ENCODE measurements around the gene C1orf146. TPM values are rescaled to one million over a fixed set of nuclear protein-coding genes. Genes with fewer than 3 reads are reported as not detected.

Gene C1orf146
- total RNA-seq, 4 donors from 2014 or later = not detected

GRCh38 chr1:92188436-92189255 is 29.1 kb upstream of the C1orf146 start:
- no peak for DNase-seq (ENCODE audit: low spot score in 2 of 2)
- TF ChIP-seq, protein P1, sequence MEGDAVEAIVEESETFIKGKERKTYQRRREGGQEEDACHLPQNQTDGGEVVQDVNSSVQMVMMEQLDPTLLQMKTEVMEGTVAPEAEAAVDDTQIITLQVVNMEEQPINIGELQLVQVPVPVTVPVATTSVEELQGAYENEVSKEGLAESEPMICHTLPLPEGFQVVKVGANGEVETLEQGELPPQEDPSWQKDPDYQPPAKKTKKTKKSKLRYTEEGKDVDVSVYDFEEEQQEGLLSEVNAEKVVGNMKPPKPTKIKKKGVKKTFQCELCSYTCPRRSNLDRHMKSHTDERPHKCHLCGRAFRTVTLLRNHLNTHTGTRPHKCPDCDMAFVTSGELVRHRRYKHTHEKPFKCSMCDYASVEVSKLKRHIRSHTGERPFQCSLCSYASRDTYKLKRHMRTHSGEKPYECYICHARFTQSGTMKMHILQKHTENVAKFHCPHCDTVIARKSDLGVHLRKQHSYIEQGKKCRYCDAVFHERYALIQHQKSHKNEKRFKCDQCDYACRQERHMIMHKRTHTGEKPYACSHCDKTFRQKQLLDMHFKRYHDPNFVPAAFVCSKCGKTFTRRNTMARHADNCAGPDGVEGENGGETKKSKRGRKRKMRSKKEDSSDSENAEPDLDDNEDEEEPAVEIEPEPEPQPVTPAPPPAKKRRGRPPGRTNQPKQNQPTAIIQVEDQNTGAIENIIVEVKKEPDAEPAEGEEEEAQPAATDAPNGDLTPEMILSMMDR (IDR thresholded peaks at IDR 0.05) = no peak
- TF ChIP-seq POLR2A (IDR thresholded peaks at IDR 0.05) (no peak), EP300 (IDR thresholded peaks at IDR 0.05) (no peak)
- WGBS, 2 donors = 79 to 81% methylated on average over 7 of the region's 7 CpGs
- Histone ChIP-seq H3K4me3 (no peak overlapping the region), H3K9me3 (no peaks in the 10 kb centered on the region), H3K27me3 (no peaks in the 10 kb centered on the region), H3K4me1 (no peaks in the 10 kb centered on the region), H3K27ac (no peak overlapping the region), H3K36me3 (peaks cover 0 to 7% (median 0%) of the 10 kb centered on the region in 3 donors)

DNA sequence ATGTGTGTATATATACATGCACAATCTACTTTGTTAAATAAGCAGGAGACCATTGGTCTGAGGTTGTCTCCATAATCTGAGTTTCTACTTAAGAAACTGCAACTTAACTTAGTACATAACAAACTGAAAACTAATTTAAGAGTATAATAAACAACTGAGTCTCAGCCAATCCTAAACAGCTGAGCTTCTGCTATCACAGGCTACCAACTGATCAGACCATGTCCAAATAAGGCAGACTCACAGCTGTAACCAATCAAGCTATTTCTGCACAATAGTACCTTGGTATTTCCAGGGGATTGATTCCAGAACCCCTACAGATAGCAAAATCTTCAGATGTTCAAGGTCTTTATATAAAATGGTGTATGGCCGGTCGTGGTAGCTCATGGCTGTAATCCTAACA is 26.0 kb upstream of the C1orf146 start:
- Histone ChIP-seq H3K27ac (no peak overlapping the region), H3K9me3 (peaks cover 0 to 5% (median 0%) of the 10 kb centered on the region in 4 donors), H3K4me1 (no peaks in the 10 kb centered on the region), H3K4me3 (no peak overlapping the region), H3K36me3 (no peaks in the 10 kb centered on the region), H3K27me3 (no peaks in the 10 kb centered on the region)
- DNase-seq (ENCODE audit: low spot score in 2 of 2) = no peak
- WGBS, 2 donors = 69 to 74% methylated on average over 2 of the region's 2 CpGs
- TF ChIP-seq POLR2A (IDR thresholded peaks at IDR 0.05) = no peak
- TF ChIP-seq, protein P1 (IDR thresholded peaks at IDR 0.05) = no peak
- no peak for TF ChIP-seq EP300 (IDR thresholded peaks at IDR 0.05)

DNA sequence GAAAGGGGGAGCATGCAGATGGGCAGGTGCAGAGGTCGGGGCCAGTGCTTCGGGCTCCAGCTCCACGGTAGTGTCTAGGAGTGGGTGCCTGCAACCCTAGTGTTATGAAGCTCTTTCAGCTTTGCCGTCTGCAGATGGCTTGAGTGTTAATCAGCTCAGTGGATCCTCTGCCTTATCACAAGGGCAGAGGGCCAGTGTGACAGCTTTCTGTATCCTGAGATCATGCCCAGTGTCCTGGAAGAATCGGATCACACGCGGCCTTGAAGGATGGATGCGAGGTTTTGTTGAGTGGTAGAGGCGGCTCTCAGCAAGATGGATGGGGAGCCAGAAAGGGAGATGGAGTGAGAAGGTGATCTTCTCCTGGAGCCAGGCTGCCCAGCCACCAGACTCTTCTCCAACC is 25.5 kb upstream of the C1orf146 start:
- TF ChIP-seq POLR2A (IDR thresholded peaks at IDR 0.05) (no peak), EP300 (IDR thresholded peaks at IDR 0.05) (no peak)
- TF ChIP-seq, protein P1 (IDR thresholded peaks at IDR 0.05) = no peak
- H3K4me1 ChIP-seq = no peaks in the 10 kb centered on the region
- no peaks in the 10 kb centered on the region for H3K36me3 ChIP-seq
- H3K4me3 ChIP-seq = no peak overlapping the region
- DNase-seq (ENCODE audit: low spot score in 2 of 2) = no peak
- 91 to 92% methylated on average over 9 of the region's 9 CpGs for WGBS, 2 donors
- H3K27me3 ChIP-seq = no peaks in the 10 kb centered on the region
- H3K27ac ChIP-seq = no peak overlapping the region
- peaks cover 0 to 5% (median 0%) of the 10 kb centered on the region in 4 donors for H3K9me3 ChIP-seq

- H3K36me3 ChIP-seq = no peaks in the 10 kb centered on the region
- H3K27ac ChIP-seq = no peak overlapping the region
- DNase-seq (ENCODE audit: low spot score in 2 of 2) = no peak
- WGBS, 2 donors = 84 to 87% methylated on average over 1 of the region's 1 CpG
- TF ChIP-seq EP300 (IDR thresholded peaks at IDR 0.05) = no peak
- TF ChIP-seq, protein P1 (IDR thresholded peaks at IDR 0.05) = no peak
- TF ChIP-seq POLR2A (IDR thresholded peaks at IDR 0.05) = no peak
- no peak overlapping the region for H3K4me3 ChIP-seq
- no peaks in the 10 kb centered on the region for H3K27me3 ChIP-seq
- H3K9me3 ChIP-seq = peaks cover 0 to 5% (median 0%) of the 10 kb centered on the region in 4 donors
- H3K4me1 ChIP-seq = no peaks in the 10 kb centered on the region
Observed at GRCh38 chr1:92194511-92194910, 23.2 kb upstream of the C1orf146 start.

DNA sequence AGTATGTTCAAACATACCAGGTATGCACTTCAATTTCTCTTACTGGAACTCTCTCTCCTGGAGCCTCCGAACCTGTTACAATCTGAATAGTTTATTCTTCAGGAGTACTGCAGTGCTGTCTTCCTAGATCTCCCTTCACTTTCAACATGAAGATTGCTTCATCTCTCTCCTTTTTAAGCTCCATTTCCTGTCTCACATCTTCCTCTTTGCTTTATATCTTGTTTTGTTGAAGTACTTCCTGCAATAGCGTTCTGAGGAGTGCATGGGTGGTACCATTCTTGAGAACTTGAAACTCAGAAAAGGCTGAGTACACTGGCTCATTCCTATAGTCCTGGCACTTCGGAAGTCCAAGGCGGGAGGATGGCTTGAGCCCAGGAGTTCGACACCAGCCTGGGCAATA is 15.7 kb upstream of the C1orf146 start:
- H3K27ac ChIP-seq = no peak overlapping the region
- no peak for DNase-seq (ENCODE audit: low spot score in 2 of 2)
- peaks cover 0 to 14% (median 4%) of the 10 kb centered on the region in 4 donors for H3K9me3 ChIP-seq
- no peaks in the 10 kb centered on the region for H3K4me1 ChIP-seq
- no peak overlapping the region for H3K4me3 ChIP-seq
- WGBS, 2 donors = 84 to 86% methylated on average over 5 of the region's 5 CpGs
- H3K27me3 ChIP-seq = no peaks in the 10 kb centered on the region
- TF ChIP-seq EP300 (IDR thresholded peaks at IDR 0.05) = no peak
- TF ChIP-seq, protein P1 (IDR thresholded peaks at IDR 0.05) = no peak
- TF ChIP-seq POLR2A (IDR thresholded peaks at IDR 0.05) = no peak
- no peaks in the 10 kb centered on the region for H3K36me3 ChIP-seq
